ENCODE measurements around the gene SRPK1.

The SRPK1 gene

GRCh38 chr6:35839019-35839418 lies 81.9 kb downstream of the SRPK1 start:
- Histone ChIP-seq H3K27ac (ENCODE audit: low read depth, low read length) (no peak overlapping the region), H3K4me3 (ENCODE audit: low read length) (no peak overlapping the region), H3K27me3 (ENCODE audit: control insufficient read depth, low read length) (no peaks in the 10 kb centered on the region), H3K79me2 (ENCODE audit: control insufficient read depth, low read length) (no peaks in the 10 kb centered on the region), H3K4me2 (ENCODE audit: low read length) (no peak overlapping the region), H4K20me1 (ENCODE audit: control insufficient read depth, insufficient read depth, low read depth, low read length) (no peaks in the 10 kb centered on the region), H3K9me2 (replicated peaks; ENCODE audit: control insufficient read depth, low read length) (no peaks in the 10 kb centered on the region), H3K36me3 (ENCODE audit: control insufficient read depth, low read length) (peaks cover 75% of the 10 kb centered on the region), H3K4me1 (ENCODE audit: control insufficient read depth, low read length) (no peaks in the 10 kb centered on the region), H3F3A (ENCODE audit: control insufficient read depth, insufficient read depth) (0 out of 2 replicates have a peak, but pooled peaks cover under 1% of the 10 kb centered on the region), H3K9me3 (ENCODE audit: control insufficient read depth, insufficient read depth, low read length) (no peaks in the 10 kb centered on the region)
- TF ChIP-seq EZH2phosphoT487 (IDR thresholded peaks at IDR 0.05; ENCODE audit: borderline replicate concordance, low read length) (no peak), CTCF (IDR thresholded peaks at IDR 0.05; ENCODE audit: low read depth, low read length, poor library complexity, severe bottlenecking) (no peak)

- peaks cover 20% of the 10 kb centered on the region for H3F3A ChIP-seq (ENCODE audit: control insufficient read depth, insufficient read depth)
- no peaks in the 10 kb centered on the region for H3K79me2 ChIP-seq (ENCODE audit: control insufficient read depth, low read length)
- H3K9me2 ChIP-seq (replicated peaks; ENCODE audit: control insufficient read depth, low read length): no peaks in the 10 kb centered on the region
- H3K36me3 ChIP-seq (ENCODE audit: control insufficient read depth, low read length): peaks cover 54% of the 10 kb centered on the region
- no peak overlapping the region for H3K4me3 ChIP-seq (ENCODE audit: low read length)
- H3K9me3 ChIP-seq (ENCODE audit: control insufficient read depth, insufficient read depth, low read length): no peaks in the 10 kb centered on the region
- no peaks in the 10 kb centered on the region for H3K4me1 ChIP-seq (ENCODE audit: control insufficient read depth, low read length)
- TF ChIP-seq EZH2phosphoT487 (IDR thresholded peaks at IDR 0.05; ENCODE audit: borderline replicate concordance, low read length) (no peak), CTCF (IDR thresholded peaks at IDR 0.05; ENCODE audit: low read depth, low read length, poor library complexity, severe bottlenecking) (no peak)
- no peak overlapping the region for H3K27ac ChIP-seq (ENCODE audit: low read depth, low read length)
- H3K27me3 ChIP-seq (ENCODE audit: control insufficient read depth, low read length): no peaks in the 10 kb centered on the region
- no peaks in the 10 kb centered on the region for H4K20me1 ChIP-seq (ENCODE audit: control insufficient read depth, insufficient read depth, low read depth, low read length)
- no peak overlapping the region for H3K4me2 ChIP-seq (ENCODE audit: low read length)
Observed at GRCh38 chr6:35833536-35833935, 87.4 kb downstream of the SRPK1 start.

- H3K4me1 ChIP-seq (ENCODE audit: control insufficient read depth, low read length): no peaks in the 10 kb centered on the region
- H3K27ac ChIP-seq (ENCODE audit: low read depth, low read length): no peak overlapping the region
- no peak overlapping the region for H3K4me2 ChIP-seq (ENCODE audit: low read length)
- no peaks in the 10 kb centered on the region for H3K79me2 ChIP-seq (ENCODE audit: control insufficient read depth, low read length)
- H3F3A ChIP-seq (ENCODE audit: control insufficient read depth, insufficient read depth): peaks cover 20% of the 10 kb centered on the region
- no peaks in the 10 kb centered on the region for H3K9me2 ChIP-seq (replicated peaks; ENCODE audit: control insufficient read depth, low read length)
- no peaks in the 10 kb centered on the region for H4K20me1 ChIP-seq (ENCODE audit: control insufficient read depth, insufficient read depth, low read depth, low read length)
- peaks cover 39% of the 10 kb centered on the region for H3K36me3 ChIP-seq (ENCODE audit: control insufficient read depth, low read length)
- H3K9me3 ChIP-seq (ENCODE audit: control insufficient read depth, insufficient read depth, low read length): no peaks in the 10 kb centered on the region
- H3K4me3 ChIP-seq (ENCODE audit: low read length): no peak overlapping the region
- H3K27me3 ChIP-seq (ENCODE audit: control insufficient read depth, low read length): no peaks in the 10 kb centered on the region
- no peak for TF ChIP-seq CTCF (IDR thresholded peaks at IDR 0.05; ENCODE audit: low read depth, low read length, poor library complexity, severe bottlenecking)
- TF ChIP-seq EZH2phosphoT487 (IDR thresholded peaks at IDR 0.05; ENCODE audit: borderline replicate concordance, low read length): no peak
Observed at GRCh38 chr6:35831257-35832007, 89.5 kb downstream of the SRPK1 start.

All from DOHH2 (cell line).